ENCODE measurements around the gene GRID2. TPM values are rescaled to one million over a fixed set of nuclear protein-coding genes. Genes with fewer than 3 reads are reported as not detected.

Gene GRID2
- total RNA-seq, 1 donor from 2014 or later, result not detected

DNA sequence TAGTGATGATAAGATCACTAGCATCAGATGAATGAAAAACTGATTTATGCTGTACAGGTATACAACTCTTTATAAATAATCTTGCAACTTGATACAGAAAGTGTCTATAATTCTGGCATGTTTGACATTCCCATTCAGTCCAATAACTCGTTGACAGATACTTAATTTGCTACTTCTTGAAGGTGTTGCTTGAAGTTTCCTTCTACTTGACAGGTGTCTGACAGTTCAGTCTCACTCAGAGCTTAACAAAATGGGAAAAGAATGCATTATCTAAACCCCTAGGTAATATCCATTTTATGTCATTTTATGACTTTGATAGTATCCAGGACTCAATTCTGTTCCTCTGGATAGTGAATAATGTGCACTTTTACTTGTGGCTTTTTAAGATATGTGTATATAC, 508.9 kb downstream of the GRID2 start:
- H3K36me3 ChIP-seq, result no peaks in the 10 kb centered on the region
- no peaks in the 10 kb centered on the region for H3K4me1 ChIP-seq
- no peaks in the 10 kb centered on the region for H3K9me3 ChIP-seq
- no peak overlapping the region for H3K4me3 ChIP-seq
- intact Hi-C loops (cut with DNase I), result no loop called here
- H3K27me3 ChIP-seq, result no peaks in the 10 kb centered on the region
- no peak for DNase-seq (ENCODE audit: extremely low spot score in 2 of 2)
- H3K27ac ChIP-seq, result no peak overlapping the region
- TF ChIP-seq CTCF (IDR thresholded peaks at IDR 0.05) (no peak), POLR2AphosphoS5 (IDR thresholded peaks at IDR 0.05; ENCODE audit: insufficient read depth in 1 of 2, low read depth in 1 of 2) (no peak), POLR2A (IDR thresholded peaks at IDR 0.05) (no peak)

DNA sequence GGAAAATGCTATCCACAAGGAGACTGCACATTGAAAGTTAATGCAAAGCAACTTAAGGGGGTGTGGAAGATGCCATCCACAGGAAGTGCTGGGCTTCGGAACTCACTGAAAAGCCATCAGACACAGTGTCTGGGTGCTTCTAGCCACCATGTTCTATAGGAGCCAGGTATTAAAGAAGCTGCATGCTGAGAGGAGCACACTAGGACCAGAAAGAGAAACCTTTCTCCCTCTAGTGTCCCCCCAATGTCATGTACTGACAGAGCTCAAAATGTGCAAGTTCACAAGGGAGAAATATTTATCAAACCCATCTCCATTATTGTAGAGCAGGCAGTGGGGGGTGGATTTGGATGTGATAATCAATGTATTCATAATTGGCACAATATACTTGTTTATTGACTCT, 510.9 kb downstream of the GRID2 start:
- H3K36me3 ChIP-seq, result no peaks in the 10 kb centered on the region
- TF ChIP-seq POLR2A (IDR thresholded peaks at IDR 0.05), result no peak
- no peak for TF ChIP-seq POLR2AphosphoS5 (IDR thresholded peaks at IDR 0.05; ENCODE audit: insufficient read depth in 1 of 2, low read depth in 1 of 2)
- no peak for TF ChIP-seq CTCF (IDR thresholded peaks at IDR 0.05)
- intact Hi-C loops (cut with DNase I), result no loop called here
- no peaks in the 10 kb centered on the region for H3K4me1 ChIP-seq
- no peaks in the 10 kb centered on the region for H3K27me3 ChIP-seq
- no peak for DNase-seq (ENCODE audit: extremely low spot score in 2 of 2)
- no peak overlapping the region for H3K27ac ChIP-seq
- H3K4me3 ChIP-seq, result no peak overlapping the region
- no peaks in the 10 kb centered on the region for H3K9me3 ChIP-seq

GRCh38 chr4:92825256-92825655, 521.5 kb downstream of the GRID2 start:
- Histone ChIP-seq H3K4me1 (no peaks in the 10 kb centered on the region), H3K4me3 (no peak overlapping the region), H3K27me3 (no peaks in the 10 kb centered on the region), H3K9me3 (no peaks in the 10 kb centered on the region), H3K27ac (no peak overlapping the region), H3K36me3 (no peaks in the 10 kb centered on the region)
- intact Hi-C loops (cut with DNase I), result no loop called here
- TF ChIP-seq POLR2AphosphoS5 (IDR thresholded peaks at IDR 0.05; ENCODE audit: insufficient read depth in 1 of 2, low read depth in 1 of 2) (no peak), CTCF (IDR thresholded peaks at IDR 0.05) (no peak), POLR2A (IDR thresholded peaks at IDR 0.05) (no peak)
- DNase-seq (ENCODE audit: extremely low spot score in 2 of 2), result no peak

- H3K27me3 ChIP-seq, result no peaks in the 10 kb centered on the region
- no peak overlapping the region for H3K27ac ChIP-seq
- DNase-seq (ENCODE audit: extremely low spot score in 2 of 2), result no peak
- no peak overlapping the region for H3K4me3 ChIP-seq
- H3K9me3 ChIP-seq, result no peaks in the 10 kb centered on the region
- H3K36me3 ChIP-seq, result no peaks in the 10 kb centered on the region
- intact Hi-C loops (cut with DNase I), result no loop called here
- TF ChIP-seq POLR2AphosphoS5 (IDR thresholded peaks at IDR 0.05; ENCODE audit: insufficient read depth in 1 of 2, low read depth in 1 of 2) (no peak), POLR2A (IDR thresholded peaks at IDR 0.05) (no peak), CTCF (IDR thresholded peaks at IDR 0.05) (no peak)
- H3K4me1 ChIP-seq, result no peaks in the 10 kb centered on the region
Measured at GRCh38 chr4:92825791-92826190, 522.0 kb downstream of the GRID2 start.

DNA sequence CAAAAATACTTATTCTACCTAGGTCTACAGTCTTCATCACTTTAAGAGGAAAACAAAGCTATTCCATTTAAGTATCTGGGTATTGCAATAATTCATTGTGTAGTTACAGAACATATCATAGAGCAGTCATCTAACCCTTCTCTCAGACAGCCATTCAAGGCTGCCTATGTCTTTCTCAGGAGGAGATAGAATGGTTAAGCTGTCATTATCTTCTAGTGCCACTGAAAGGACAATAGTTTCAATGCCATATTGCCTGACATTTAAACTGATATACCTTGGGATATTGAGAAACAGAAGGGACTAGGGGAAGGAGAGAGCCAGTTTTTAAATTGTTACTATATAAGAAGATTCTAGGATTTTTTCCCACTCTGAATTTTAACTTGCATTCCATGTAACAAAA, 527.0 kb downstream of the GRID2 start:
- TF ChIP-seq POLR2A (IDR thresholded peaks at IDR 0.05) (no peak), CTCF (IDR thresholded peaks at IDR 0.05) (no peak), POLR2AphosphoS5 (IDR thresholded peaks at IDR 0.05; ENCODE audit: insufficient read depth in 1 of 2, low read depth in 1 of 2) (no peak)
- H3K36me3 ChIP-seq, result no peaks in the 10 kb centered on the region
- no peak for DNase-seq (ENCODE audit: extremely low spot score in 2 of 2)
- intact Hi-C loops (cut with DNase I), result no loop called here
- H3K27ac ChIP-seq, result no peak overlapping the region
- H3K4me1 ChIP-seq, result no peaks in the 10 kb centered on the region
- H3K4me3 ChIP-seq, result no peak overlapping the region
- H3K27me3 ChIP-seq, result no peaks in the 10 kb centered on the region
- H3K9me3 ChIP-seq, result no peaks in the 10 kb centered on the region
